NCI-H69 (cell line): ENCODE measurements around the gene TMC5.
"Not testable (repeated sequence)": the region's sequence is repeated elsewhere in the genome, so short reads cannot be mapped to it uniquely, and the experiment has no call there.

Experiments used
- DNase-seq: peaks from one replicate; lab custom pipeline; 2025; lab: John Stamatoyannopoulos, UW

TMC5 gene

DNA sequence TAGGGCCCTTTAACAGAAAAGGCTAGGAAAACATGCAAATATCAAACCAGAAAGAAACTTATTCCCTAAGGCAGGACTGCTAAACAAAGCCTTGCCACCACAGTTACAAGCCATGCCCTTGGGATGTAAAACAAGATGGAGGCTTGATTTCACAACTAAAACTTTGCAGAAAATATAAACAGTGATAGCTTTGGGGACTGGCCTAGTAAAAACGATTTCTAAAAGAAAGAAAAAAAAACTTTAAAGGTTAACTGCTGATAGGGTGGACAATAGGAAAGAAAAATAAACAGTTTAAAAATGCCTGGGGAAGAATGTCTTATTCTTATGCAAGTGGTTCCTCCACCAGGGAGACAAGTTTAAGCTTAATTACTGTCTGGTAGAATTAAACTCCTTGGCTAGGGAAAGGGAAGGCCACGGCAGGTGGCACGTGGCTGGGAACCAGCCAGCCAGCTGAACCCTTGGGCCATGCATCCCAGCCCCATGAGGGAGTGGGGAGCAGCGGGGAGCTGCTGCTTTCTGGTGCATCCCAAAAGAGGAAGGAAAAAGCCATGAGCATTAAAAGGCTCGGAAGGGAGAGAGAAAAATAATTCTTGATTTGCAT lies 10.7 kb upstream of the TMC5 start:
- DNase-seq, result no peak

DNA sequence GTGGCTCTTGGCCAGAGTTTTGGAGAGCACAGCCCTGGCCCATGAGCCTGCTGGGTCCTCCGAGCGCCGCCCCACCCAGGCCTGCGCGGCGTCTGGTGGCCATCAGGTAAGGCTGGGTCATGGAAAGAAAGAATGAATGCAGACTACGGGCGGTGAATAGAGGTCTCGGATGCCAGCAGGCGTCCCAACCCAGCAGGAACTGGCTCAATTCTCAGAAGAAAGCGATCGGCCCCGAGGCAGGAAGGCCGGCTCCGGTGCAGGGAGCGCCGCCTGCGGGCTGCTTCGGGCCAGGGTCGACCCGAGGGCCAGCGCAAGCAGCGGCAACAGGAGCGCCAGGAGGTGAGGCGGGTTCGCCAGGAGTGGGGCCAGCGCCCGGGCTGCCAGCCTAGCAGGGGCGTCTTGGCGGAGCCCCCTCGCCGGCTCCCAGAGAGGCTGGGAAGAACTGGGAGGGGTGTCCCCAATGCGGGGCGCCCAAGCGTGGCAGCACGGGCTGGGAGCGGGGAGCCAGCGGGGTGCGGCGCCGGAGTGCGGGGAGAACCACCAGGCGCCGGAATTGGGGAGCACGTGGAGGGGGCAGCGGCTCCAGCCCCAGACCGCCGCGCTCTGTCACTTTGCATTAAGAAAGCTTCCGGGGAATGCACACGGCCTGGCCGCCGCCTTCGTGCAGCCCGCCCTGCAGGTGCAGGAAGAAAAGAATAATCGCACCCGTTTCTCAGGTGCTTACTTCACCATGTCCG lies 7.1 kb upstream of the TMC5 start:
- peak; percentile 88 for DNase-seq

DNA sequence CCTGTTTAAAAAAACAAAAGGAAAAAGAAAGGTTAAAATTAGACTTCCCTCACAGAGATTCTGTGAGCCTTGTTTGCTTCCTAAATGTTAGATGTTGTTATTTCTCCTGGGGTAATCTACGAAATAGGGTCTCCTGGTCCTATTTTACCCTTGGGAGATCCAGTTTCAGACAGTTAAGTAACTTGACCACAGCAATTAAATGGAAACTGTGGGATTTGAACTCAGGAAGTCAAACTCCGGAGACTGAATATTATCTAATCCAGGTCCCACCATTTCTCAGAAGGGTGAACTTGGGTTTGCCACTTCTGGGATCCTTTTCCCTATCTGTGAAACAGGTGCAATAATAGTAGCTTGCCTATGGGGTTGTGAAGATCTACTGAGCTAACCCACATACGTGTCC lies 6.4 kb upstream of the TMC5 start:
- peak; percentile 30 for DNase-seq

DNA sequence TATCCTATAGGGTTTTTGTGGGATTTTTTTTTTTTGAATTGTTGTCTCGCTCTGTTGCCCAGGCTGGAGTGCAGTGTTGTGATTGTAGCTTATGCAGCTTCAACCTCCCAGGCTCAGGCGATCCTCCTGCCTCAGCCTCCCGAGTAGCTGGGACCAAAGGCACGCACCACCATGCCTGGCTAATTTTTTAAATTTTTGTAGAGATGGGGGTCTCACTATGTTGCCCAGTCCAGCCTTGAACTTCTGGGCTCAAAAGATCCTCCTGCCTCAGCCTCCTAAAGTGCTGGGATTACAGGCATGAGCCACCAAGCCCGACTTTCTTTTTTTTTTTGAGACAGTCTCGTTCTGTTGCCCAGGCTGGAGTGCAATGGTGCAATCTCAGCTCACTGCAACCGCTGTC lies 5.6 kb upstream of the TMC5 start:
- not testable (repeated sequence) for DNase-seq

DNA sequence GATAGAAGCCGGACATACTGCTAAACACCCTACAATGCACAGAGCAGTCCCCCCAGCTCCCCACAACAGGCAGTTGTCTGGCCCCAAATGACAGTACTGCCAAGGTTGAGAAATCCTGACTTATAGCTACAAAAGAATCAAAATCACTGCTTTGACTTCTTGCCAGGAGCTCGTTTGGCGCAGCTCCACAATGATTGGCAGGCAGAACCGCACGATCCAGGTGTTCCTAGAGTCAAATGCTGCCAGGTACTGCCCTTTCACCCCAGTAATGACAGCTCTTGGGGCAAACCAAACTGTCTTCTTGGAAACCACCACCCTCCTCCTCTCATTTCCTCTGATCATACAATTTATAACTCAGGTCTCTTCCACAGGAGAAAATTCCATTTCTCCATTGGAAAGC lies 2.2 kb upstream of the TMC5 start:
- peak; percentile 90 for DNase-seq

DNA sequence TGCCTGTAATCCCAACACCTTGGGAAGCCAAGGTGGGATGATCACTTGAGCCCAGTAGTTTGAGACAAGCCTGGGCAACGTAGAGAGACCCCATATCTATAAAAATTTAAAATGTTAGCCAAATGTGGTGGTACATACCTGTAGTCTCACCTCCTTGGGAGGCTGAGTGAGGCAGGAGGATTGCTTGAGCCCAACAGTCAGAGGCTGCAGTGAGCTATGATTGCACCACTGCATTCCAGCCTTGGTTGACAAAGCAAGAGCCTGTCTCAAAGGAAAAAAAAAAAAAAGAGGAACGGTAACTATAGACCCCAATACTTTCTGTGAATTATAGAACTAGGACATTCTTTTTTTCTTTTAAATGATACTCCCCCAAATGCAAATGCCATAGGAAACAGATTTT lies 1.8 kb upstream of the TMC5 start:
- DNase-seq, result peak; percentile 41

DNA sequence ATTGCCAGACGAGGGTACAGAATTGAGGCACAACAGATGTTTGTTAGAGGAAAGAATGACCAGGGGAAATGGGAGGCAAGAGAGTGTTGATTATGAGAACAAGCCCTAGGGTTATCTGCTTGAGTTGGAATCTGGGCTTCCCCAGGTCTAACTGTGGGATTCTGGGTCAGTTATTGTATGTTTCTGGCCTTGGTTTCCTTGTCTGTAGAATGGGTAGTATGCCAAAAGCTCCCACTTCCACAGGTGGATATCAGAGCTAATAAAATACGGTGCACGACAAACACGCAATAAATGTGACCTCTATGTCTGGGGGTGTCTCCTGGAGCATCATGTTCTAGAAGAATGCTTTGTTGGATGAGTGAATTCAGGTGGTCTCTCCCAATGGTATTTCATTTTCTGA lies 517 bp downstream of the TMC5 start:
- no peak for DNase-seq

DNA sequence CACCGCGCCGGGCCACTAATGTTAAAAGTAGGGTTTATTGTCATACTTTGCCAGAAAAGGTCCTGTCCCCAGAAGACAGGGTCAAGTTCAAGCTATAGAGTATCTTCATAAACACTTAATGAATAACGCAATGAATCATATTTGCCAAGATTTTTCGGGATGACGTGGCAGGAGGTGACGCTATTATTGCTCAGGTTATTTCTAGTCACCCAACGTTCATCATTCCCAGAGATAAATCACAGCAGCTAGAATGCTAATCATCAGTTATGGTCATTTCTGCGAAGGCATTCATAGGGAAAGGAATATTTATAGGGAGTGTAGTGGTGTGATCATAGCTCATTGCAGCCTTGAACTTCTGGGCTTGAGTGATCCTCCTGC lies 2.0 kb downstream of the TMC5 start:
- no peak for DNase-seq

DNA sequence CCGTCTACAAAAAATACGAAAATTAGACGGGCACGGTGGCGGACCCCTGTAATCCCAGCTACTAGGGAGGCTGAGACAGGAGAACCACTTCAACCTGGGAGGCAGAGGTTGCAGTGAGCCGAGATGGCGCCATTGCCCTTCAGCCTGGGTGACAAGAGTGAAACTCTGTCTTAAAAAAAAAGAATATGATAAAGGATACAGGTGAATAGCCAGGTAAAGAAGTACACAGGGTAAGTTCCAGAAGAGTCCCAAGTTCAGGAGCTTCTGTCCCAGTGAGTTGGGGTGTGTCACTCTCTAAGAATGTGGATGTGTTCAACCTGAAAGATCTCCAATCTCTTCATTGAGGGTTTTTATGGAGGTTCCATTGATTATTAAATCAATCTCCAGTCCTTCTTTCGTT lies 6.8 kb downstream of the TMC5 start:
- no peak for DNase-seq

DNA sequence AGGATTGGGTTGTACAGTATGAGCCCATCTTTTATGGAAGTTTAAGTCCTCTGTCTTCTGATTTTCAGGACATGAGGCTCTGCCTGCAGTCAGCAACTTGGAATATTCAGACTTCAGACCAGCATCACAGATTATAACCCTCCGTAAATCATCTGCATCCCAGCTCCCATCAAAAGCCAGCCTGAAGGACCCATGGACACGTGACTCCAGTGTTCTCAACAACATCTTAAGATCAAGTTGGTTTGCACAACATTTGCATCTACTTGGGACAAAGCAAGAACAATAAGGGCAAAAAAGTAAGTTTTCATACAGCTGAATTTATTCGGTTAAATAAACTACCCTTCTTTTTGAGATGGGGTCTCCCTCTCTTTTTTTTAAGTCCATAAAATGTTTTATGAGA lies 12.7 kb downstream of the TMC5 start:
- no peak for DNase-seq

DNA sequence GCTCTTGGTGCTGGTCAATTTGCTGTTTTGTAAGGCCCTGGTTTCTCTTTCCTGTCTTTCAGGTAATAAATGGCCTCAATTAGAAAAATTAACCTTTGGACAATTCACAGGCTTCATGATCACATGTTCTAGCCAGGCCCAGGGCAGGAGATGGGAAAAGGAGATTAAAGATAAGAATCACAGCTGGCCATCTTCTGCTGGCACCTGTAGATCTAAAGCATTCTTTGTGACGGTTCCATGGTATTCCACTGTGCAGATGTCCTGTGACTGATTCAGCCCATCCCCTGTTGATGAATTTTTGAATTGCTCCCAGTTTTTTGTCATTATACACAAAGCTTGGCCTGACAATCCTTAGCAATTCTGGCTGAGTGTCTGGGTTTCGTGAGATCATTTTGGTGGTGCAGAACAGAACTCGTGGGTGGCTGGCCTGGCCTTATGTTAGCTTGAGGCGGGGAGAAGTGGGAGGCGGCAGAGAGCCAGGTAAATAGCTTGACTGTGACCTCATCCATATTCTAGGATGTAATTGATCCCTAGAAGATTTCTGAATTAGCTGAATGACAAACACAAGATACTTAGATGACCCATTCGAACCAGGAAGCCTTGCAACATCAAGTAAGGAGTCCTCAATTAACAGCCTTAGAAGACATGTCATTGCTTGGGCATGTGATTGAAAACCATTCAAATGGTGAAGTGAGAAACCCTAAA lies 14.1 kb downstream of the TMC5 start:
- no peak for DNase-seq

DNA sequence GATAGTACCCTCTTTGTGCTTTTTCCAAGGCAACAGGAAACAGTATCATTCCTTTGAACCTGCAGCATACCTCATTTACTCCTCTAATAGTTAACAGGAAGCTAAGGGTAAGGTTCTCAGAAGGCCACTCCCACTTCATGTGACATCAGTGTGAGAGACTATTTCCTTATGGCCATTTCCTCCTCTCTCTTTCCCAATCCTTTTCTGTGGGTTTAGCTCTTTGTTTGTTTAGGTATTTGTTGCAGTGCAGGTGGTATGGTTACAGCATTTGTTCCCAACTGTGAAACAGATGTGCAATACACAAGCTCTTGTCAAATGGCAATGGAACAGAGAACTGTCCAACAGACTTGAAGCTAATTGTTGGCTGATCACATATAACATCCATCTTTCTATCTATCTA lies 14.7 kb downstream of the TMC5 start:
- peak; percentile 94 for DNase-seq

DNA sequence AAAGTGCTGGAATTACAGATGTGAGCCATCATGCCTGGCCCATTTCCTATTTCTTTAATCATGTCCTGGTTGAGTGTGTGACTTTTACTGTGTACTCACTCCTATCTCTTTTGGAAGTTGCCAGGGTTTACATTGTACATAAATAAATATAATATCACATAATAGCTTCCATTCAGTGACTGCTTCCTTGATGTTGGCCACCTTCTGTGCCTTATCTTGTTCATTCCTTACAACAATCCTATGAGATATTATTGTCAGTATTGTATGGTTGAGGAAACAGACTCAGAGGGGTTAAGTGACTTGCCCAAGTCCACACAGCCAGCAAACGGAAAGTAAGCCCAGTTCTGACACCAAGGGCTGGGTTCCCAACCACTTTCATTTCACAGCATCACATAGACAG lies 16.9 kb downstream of the TMC5 start:
- DNase-seq, result no peak

DNA sequence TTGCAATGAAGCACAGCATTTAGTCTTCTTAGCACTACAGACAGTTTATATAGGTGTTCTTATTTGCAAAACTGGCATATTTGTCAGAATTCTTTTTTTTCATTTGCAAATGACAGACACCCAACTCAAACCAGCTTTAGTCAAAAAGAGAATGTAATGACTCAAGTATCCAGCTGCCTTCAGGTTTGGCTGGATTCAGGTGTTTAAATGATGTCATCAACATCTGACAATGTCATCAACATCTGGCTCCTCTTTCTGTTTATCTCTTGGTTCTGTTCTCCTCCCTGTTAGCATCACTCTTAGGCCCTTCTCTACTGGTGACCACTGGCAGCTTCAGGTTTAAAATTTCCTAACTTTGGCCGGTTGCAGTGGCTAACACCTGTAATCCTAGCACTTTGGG lies 18.9 kb downstream of the TMC5 start:
- DNase-seq, result no peak

DNA sequence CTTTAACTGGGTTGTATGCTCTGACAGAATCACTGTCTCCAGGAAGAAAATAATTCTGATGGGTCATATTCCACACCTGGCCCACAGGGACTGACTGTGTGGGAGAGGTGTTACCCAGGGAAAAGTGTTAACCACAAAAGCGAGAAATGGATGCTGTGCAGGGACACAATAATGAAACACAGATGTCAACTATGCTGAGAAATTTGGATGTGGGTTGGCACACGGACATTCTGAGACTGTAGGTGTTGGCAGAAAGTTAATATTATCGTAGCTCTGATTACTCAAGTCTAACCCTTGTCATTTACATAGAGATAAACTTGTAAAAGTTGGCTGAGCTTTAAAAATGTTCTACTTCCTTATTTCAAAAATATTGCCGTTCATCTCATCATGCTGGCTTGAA lies 19.6 kb downstream of the TMC5 start:
- DNase-seq, result no peak

DNA sequence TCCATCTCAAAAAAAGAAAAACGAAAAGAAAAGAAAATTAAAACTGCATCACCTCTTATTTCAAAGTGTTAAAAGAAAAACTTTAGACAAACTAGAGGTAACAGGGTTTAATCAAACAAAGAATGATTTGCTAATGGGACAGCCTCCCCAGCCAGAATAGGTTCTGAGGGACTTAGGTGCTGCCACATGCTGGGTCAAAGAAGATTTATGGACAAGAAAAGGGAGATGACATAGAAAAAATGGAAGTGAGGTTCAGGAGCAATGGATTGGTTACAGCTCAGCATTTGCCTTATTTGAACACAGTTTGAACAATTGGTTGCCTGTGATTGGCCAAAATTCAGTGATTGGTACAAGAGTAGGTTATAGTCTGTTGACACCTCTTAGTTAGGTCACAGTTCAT lies 21.1 kb downstream of the TMC5 start:
- DNase-seq, result no peak

DNA sequence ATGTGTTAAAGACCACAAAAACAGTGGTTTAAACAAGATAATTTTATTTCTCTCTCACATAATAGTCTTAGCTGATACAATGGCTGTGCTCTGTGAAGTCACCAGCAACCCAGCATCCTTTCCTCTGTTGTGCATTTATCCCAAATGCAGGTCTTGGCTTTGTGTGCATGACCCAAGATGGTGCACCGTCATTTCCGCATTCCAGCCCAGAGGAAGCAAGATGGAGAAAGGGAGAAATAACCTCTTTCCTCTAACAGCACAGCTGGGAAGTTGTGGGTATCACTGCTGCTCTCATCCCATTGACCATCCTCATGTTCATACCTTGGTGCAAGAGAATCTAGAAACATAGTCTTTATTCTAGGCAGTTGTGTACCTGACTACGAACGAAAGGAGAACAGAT lies 21.8 kb downstream of the TMC5 start:
- DNase-seq, result no peak

DNA sequence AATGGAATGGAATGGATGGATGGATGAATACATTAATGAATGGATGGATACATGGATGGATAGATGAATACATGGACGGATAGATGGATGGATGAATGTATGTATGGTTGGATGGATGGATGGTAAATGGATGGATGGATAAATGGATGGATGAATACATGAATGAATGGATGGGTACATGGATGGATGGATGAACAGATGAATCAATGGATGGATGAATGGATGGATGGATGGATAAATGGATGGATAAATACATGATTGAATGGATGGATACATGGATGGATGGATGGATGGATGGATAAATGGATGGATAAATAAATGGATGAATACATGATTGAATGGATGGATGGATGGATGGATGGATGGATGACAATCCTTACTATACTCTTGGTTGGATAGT lies 26.0 kb downstream of the TMC5 start:
- DNase-seq, result no peak

DNA sequence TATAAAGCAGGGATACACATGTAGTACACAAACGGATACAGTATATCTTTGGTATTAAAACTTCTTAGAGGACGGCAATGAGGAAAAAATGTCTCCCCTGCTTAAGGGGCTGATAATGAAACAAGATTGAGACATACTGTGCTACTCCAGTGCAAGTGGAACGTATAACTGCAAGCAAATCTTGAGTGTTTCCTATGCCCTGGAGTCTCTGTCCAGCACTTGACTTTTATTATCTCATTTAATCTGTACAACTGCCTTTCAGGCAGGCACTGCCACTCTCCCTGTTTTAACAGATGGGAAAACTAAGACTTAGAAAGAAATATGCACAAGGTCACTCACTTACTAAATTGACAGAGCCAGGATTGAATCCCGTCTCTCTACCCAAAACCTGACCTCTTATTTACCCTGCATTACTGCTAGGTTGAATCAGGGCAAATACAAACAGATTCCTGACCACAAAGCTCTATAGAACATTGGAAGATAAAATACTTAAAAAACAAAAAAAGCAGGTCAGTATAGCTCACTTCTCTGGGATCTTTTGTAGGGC lies 28.7 kb downstream of the TMC5 start:
- DNase-seq, result no peak

DNA sequence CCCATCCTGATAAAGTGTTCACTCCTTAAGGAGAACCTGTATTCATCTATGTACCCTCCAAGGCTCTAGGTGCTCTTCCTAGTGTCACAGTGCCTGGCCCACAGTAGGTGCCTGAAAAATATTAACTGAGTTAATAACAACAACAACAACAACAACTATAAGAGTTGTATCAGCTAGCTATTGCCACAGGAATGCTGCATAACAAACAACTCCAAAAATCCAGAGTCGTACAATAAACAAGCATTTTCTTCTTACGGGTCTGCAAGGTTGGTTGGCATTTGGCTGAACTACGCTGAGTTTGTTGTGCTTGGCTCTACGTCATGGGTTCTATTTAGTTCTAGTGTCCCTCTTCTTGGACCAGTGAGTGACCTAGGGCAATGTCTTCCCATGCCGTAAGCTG lies 29.2 kb downstream of the TMC5 start:
- no peak for DNase-seq

DNA sequence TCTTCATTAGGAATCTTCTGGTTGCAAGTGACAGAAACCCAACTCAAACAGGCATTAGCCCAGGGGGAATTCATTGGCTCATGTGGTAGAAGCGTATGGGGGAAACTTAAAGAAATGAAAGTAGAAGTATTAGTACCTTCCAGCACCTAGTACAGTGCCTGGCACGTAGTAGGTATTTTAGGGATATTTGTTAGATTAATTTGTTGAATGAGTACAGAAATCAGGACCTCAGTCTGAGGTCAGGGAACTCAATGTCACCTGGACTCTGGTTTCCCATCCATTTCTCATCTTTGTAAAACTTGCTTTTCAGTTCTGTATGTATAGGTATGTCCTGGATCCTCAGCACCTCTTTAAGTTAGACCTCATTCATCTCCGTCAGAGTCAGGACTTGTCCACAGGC lies 32.5 kb downstream of the TMC5 start:
- no peak for DNase-seq

DNA sequence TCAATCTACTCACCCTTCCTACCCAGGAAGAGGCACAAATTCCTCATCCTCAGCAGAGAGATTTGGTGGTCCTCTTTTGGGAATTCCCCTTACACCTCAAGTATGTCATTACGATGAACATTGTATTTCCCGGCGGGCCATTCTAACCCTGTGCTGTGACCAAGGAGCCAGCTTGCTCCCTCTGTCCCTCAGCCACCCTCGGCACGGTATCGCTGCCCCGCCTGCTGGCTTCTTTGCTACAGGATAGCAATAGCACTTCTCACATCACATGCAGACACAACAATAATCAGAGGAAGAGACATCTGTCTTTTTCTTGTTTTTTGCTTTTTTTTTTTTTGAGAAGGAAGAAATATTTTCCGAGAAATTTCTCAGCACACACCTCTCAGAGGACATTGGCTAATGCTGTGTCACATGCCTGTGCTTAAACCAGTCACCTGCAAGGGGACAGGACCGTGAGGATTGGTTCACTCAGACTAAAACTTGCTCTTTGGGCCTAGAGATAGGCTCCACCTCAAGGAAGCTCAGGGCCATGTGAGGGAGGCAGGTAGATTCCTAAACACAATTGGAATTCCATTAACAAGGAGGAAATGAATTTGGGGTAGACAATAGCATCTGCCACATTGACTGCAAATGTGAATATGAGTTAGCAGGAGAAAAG lies 41.2 kb downstream of the TMC5 start:
- no peak for DNase-seq

DNA sequence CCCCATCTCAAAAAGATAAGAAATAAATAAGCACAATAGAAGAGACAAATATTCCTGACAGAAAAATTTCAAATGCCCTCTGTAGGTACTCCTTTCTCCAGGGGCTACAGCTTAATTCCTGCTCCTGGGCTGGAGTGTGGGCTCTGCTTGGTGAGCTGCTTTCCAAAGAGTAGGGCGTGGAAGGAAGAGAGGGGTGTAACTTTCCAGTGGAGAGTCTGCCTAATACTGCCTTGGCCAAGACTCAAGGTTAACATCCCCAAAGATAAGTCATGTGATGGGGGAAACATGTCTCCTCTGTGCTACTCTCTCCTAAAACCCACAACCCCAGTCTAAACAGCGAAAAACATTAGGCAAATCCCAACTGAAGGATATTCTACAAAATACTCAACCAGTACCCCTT lies 42.7 kb downstream of the TMC5 start:
- DNase-seq, result no peak
